ENCODE results near the gene VEPH1.

VEPH1 gene

GRCh38 chr3:157520485-157521150 lies 17.4 kb upstream of the VEPH1 start:
- Histone ChIP-seq H3K36me3 (ENCODE audit: insufficient read depth, low read length) (peaks cover 3% of the 10 kb centered on the region), H3K4me1 (ENCODE audit: control insufficient read depth, insufficient read depth, low read length) (no peaks in the 10 kb centered on the region), H3K9me3 (replicated peaks; ENCODE audit: low read length) (no peaks in the 10 kb centered on the region), H3K9ac (ENCODE audit: low read depth, low read length) (no peak overlapping the region), H3K4me2 (ENCODE audit: low read length) (no peak overlapping the region), H3K4me3 (ENCODE audit: low read length) (no peak overlapping the region), H3K27me3 (ENCODE audit: control insufficient read depth, insufficient read depth, low read length) (no peaks in the 10 kb centered on the region)

DNA sequence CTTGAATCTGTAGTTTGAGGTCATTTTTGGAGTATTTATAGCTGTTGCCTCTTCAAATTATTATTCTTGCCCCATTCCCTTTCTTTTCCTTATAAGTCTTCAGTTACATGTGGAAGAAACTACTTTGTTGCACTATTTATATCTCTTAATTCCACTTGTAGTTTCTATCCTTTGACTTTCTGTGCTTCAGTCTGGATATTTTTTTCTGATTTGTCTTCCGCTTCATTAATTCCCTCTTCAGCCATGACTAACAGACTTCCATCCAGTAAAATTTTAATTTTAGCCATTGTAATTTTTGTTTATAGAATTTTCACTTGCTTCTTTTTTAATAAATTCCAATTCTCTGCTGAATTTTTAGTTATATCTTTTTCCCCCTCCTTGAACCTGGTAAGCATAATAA lies 15.7 kb upstream of the VEPH1 start:
- H3K4me2 ChIP-seq (ENCODE audit: low read length) = no peak overlapping the region
- no peaks in the 10 kb centered on the region for H3K27me3 ChIP-seq (ENCODE audit: control insufficient read depth, insufficient read depth, low read length)
- no peak overlapping the region for H3K9ac ChIP-seq (ENCODE audit: low read depth, low read length)
- H3K36me3 ChIP-seq (ENCODE audit: insufficient read depth, low read length) = no peaks in the 10 kb centered on the region
- H3K4me1 ChIP-seq (ENCODE audit: control insufficient read depth, insufficient read depth, low read length) = no peaks in the 10 kb centered on the region
- no peak overlapping the region for H3K4me3 ChIP-seq (ENCODE audit: low read length)
- H3K9me3 ChIP-seq (replicated peaks; ENCODE audit: low read length) = no peaks in the 10 kb centered on the region

DNA sequence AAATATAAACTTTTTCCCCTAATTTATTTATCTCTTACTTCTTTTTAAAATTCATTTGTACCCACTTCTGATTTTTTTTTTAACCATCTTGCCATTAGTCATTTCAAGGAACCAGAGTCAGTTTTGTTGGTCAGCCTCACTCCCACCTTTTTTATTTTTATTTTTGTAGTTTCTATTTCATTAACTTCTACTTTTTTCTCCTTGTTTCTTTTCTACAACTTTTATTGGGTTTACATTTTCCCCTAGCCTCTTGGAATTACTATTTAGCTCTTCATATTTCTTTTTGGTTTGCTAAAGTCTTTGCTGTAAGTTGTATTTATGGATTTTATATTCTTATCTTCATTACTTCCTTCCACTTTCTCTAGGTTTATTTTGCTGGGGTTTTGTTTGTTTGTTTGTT lies 13.7 kb upstream of the VEPH1 start:
- Histone ChIP-seq H3K9ac (ENCODE audit: low read depth, low read length) (no peak overlapping the region), H3K27me3 (ENCODE audit: control insufficient read depth, insufficient read depth, low read length) (no peaks in the 10 kb centered on the region), H3K4me1 (ENCODE audit: control insufficient read depth, insufficient read depth, low read length) (no peaks in the 10 kb centered on the region), H3K9me3 (replicated peaks; ENCODE audit: low read length) (no peaks in the 10 kb centered on the region), H3K36me3 (ENCODE audit: insufficient read depth, low read length) (no peaks in the 10 kb centered on the region), H3K4me2 (ENCODE audit: low read length) (no peak overlapping the region), H3K4me3 (ENCODE audit: low read length) (no peak overlapping the region)

DNA sequence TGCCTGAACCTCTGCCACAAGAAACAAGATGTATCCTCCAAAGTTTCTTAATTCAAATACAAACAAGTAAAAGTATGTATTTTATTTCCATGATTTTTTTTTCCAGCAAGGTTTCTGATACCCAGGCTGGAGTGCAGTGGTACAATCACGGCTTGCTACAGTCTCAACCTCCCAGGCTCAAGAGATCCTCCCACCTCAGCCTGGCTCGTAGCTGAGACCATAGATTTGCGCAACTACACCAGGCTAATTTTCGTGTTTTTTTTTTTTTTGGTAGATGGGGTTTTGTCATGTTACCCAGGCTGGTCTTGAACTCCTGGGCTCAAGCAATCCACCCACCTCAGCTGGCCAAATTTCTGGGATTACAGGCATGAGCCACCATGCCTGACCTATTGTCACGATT lies 12.2 kb upstream of the VEPH1 start:
- no peaks in the 10 kb centered on the region for H3K9me3 ChIP-seq (replicated peaks; ENCODE audit: low read length)
- no peaks in the 10 kb centered on the region for H3K4me1 ChIP-seq (ENCODE audit: control insufficient read depth, insufficient read depth, low read length)
- no peak overlapping the region for H3K4me2 ChIP-seq (ENCODE audit: low read length)
- no peaks in the 10 kb centered on the region for H3K36me3 ChIP-seq (ENCODE audit: insufficient read depth, low read length)
- H3K27me3 ChIP-seq (ENCODE audit: control insufficient read depth, insufficient read depth, low read length) = no peaks in the 10 kb centered on the region
- H3K4me3 ChIP-seq (ENCODE audit: low read length) = no peak overlapping the region
- H3K9ac ChIP-seq (ENCODE audit: low read depth, low read length) = no peak overlapping the region

- Histone ChIP-seq H3K27me3 (ENCODE audit: control insufficient read depth, insufficient read depth, low read length) (no peaks in the 10 kb centered on the region), H3K9me3 (replicated peaks; ENCODE audit: low read length) (no peaks in the 10 kb centered on the region), H3K4me2 (ENCODE audit: low read length) (no peak overlapping the region), H3K36me3 (ENCODE audit: insufficient read depth, low read length) (no peaks in the 10 kb centered on the region), H3K4me3 (ENCODE audit: low read length) (no peak overlapping the region), H3K4me1 (ENCODE audit: control insufficient read depth, insufficient read depth, low read length) (no peaks in the 10 kb centered on the region), H3K9ac (ENCODE audit: low read depth, low read length) (no peak overlapping the region)
Measured at GRCh38 chr3:157514371-157514895, 11.2 kb upstream of the VEPH1 start.

DNA sequence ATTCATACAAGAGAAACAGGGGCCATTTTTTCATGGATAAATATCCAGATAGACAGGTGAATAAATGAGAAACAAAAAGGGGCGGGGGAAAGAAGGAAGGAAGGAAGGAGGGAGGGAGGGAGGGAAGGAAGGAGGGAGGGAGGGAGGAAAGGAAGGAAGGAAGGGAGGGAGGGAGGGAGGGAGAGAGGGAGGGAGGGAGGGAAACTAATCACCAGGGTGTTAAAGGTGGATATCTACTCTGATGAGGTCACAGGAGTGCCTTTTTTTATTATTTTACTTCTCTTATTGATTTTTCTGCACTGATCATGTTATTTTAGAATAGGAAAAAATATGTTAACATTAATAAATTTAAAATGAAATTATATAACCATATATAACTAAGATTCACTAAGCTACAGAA lies 10.4 kb upstream of the VEPH1 start:
- H3K27me3 ChIP-seq (ENCODE audit: control insufficient read depth, insufficient read depth, low read length) = no peaks in the 10 kb centered on the region
- H3K9ac ChIP-seq (ENCODE audit: low read depth, low read length) = no peak overlapping the region
- no peaks in the 10 kb centered on the region for H3K36me3 ChIP-seq (ENCODE audit: insufficient read depth, low read length)
- no peak overlapping the region for H3K4me2 ChIP-seq (ENCODE audit: low read length)
- no peaks in the 10 kb centered on the region for H3K9me3 ChIP-seq (replicated peaks; ENCODE audit: low read length)
- no peaks in the 10 kb centered on the region for H3K4me1 ChIP-seq (ENCODE audit: control insufficient read depth, insufficient read depth, low read length)
- no peak overlapping the region for H3K4me3 ChIP-seq (ENCODE audit: low read length)

- no peak overlapping the region for H3K9ac ChIP-seq (ENCODE audit: low read depth, low read length)
- H3K4me2 ChIP-seq (ENCODE audit: low read length) = no peak overlapping the region
- H3K36me3 ChIP-seq (ENCODE audit: insufficient read depth, low read length) = no peaks in the 10 kb centered on the region
- H3K4me3 ChIP-seq (ENCODE audit: low read length) = no peak overlapping the region
- no peaks in the 10 kb centered on the region for H3K27me3 ChIP-seq (ENCODE audit: control insufficient read depth, insufficient read depth, low read length)
- no peaks in the 10 kb centered on the region for H3K4me1 ChIP-seq (ENCODE audit: control insufficient read depth, insufficient read depth, low read length)
- no peaks in the 10 kb centered on the region for H3K9me3 ChIP-seq (replicated peaks; ENCODE audit: low read length)
Measured at GRCh38 chr3:157512534-157512933, 9.3 kb upstream of the VEPH1 start.

DNA sequence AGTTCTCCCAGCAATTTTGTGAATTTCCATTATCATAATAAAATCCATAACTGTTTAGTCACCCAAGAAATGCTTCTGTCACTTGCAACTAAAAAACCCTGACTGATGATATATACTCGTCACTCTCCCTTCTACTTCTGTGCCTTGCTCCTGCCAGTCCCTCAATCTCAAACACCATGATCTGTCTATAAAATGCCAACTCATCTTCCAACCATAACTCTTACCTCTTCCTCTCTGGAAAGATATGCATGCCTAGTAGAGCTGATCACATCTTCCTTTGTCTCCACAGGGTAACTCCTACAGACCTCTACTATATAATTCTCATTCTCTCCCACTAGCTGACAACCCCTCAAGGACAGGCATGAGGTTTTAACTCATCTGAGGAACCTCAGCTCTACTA lies 5.2 kb upstream of the VEPH1 start:
- H3K36me3 ChIP-seq (ENCODE audit: insufficient read depth, low read length) = no peaks in the 10 kb centered on the region
- H3K4me3 ChIP-seq (ENCODE audit: low read length) = no peak overlapping the region
- H3K4me2 ChIP-seq (ENCODE audit: low read length) = no peak overlapping the region
- H3K4me1 ChIP-seq (ENCODE audit: control insufficient read depth, insufficient read depth, low read length) = peaks cover 6% of the 10 kb centered on the region
- no peaks in the 10 kb centered on the region for H3K9me3 ChIP-seq (replicated peaks; ENCODE audit: low read length)
- H3K27me3 ChIP-seq (ENCODE audit: control insufficient read depth, insufficient read depth, low read length) = no peaks in the 10 kb centered on the region
- no peak overlapping the region for H3K9ac ChIP-seq (ENCODE audit: low read depth, low read length)

GRCh38 chr3:157501863-157502262 lies 1.4 kb downstream of the VEPH1 start:
- Histone ChIP-seq H3K9me3 (replicated peaks; ENCODE audit: low read length) (no peaks in the 10 kb centered on the region), H3K36me3 (ENCODE audit: insufficient read depth, low read length) (no peaks in the 10 kb centered on the region), H3K4me3 (ENCODE audit: low read length) (no peak overlapping the region), H3K4me2 (ENCODE audit: low read length) (no peak overlapping the region), H3K9ac (ENCODE audit: low read depth, low read length) (no peak overlapping the region), H3K4me1 (ENCODE audit: control insufficient read depth, insufficient read depth, low read length) (peaks cover 27% of the 10 kb centered on the region), H3K27me3 (ENCODE audit: control insufficient read depth, insufficient read depth, low read length) (no peaks in the 10 kb centered on the region)

- Histone ChIP-seq H3K4me2 (ENCODE audit: low read length) (peak overlapping the region; percentile 79), H3K9ac (ENCODE audit: low read depth, low read length) (no peak overlapping the region), H3K4me3 (ENCODE audit: low read length) (no peak overlapping the region), H3K27me3 (ENCODE audit: control insufficient read depth, insufficient read depth, low read length) (no peaks in the 10 kb centered on the region), H3K4me1 (ENCODE audit: control insufficient read depth, insufficient read depth, low read length) (peaks cover 28% of the 10 kb centered on the region), H3K9me3 (replicated peaks; ENCODE audit: low read length) (no peaks in the 10 kb centered on the region), H3K36me3 (ENCODE audit: insufficient read depth, low read length) (no peaks in the 10 kb centered on the region)
Measured at GRCh38 chr3:157500232-157500631, 3.0 kb downstream of the VEPH1 start.

DNA sequence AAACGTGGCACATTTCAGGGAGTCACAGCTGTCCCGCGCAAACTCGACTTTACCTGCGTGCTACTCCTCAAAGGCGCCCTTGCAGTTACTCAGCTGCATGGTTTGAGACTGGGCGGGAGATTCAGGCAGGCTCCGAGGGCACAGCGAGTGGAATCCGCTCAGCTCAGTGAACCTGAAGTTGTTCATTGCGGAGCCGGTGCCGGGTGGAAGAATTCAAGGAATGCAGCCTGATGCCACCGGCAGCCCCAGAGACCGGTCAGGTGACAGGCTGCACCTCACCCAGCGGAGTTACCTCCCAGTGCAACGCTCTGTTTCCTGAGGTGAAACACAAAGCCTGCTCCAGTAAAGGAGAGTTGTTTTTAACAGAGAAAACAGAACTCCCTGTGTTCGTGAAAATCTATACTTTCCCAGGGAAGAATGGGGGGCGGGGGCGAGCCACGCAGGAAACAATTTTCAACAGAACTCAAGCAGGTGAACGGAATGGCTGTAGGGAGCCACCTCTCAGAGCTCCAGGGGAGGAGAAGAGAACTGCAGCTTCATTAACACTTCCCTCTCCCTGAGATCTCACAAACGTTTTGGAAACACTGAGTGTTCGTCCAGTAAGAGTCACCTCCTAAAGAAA lies 3.8 kb downstream of the VEPH1 start:
- H3K4me2 ChIP-seq (ENCODE audit: low read length) = peak overlapping the region; percentile 79
- H3K4me1 ChIP-seq (ENCODE audit: control insufficient read depth, insufficient read depth, low read length) = peaks cover 36% of the 10 kb centered on the region
- H3K9ac ChIP-seq (ENCODE audit: low read depth, low read length) = peak overlapping the region; percentile 20
- H3K27me3 ChIP-seq (ENCODE audit: control insufficient read depth, insufficient read depth, low read length) = no peaks in the 10 kb centered on the region
- H3K4me3 ChIP-seq (ENCODE audit: low read length) = peak overlapping the region; percentile 60
- no peaks in the 10 kb centered on the region for H3K9me3 ChIP-seq (replicated peaks; ENCODE audit: low read length)
- H3K36me3 ChIP-seq (ENCODE audit: insufficient read depth, low read length) = no peaks in the 10 kb centered on the region

DNA sequence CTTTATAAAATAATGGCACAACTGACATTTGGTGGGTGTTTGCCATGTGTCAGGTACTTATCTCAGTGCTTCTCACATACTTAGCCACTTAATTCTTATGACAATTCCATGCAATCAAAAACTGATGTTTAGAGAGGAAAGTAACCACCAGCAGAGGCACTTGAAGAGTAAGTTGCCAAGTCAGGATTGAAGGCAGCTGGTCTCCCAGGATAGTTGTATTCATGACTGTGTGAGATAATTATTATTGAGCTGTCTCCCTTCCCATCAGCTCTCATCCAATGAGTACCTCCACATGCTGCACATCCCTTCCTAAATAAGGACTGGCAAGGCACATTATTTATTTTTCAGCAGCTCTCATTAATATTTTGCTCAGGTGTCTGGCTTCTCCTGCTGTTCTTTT lies 4.8 kb downstream of the VEPH1 start:
- Histone ChIP-seq H3K4me3 (ENCODE audit: low read length) (no peak overlapping the region), H3K36me3 (ENCODE audit: insufficient read depth, low read length) (no peaks in the 10 kb centered on the region), H3K9ac (ENCODE audit: low read depth, low read length) (no peak overlapping the region), H3K4me2 (ENCODE audit: low read length) (no peak overlapping the region), H3K27me3 (ENCODE audit: control insufficient read depth, insufficient read depth, low read length) (no peaks in the 10 kb centered on the region), H3K9me3 (replicated peaks; ENCODE audit: low read length) (no peaks in the 10 kb centered on the region), H3K4me1 (ENCODE audit: control insufficient read depth, insufficient read depth, low read length) (peaks cover 37% of the 10 kb centered on the region)
